HG03520 (cell line): ENCODE data around the gene CDX2.

ENCODE experiments used
- ATAC-seq: cut with Tn5 transposase; IDR thresholded peaks from one replicate; pipeline ENCODE4 v1.9.1; 2021; ENCODE audit warnings: mild to moderate bottlenecking, moderate library complexity; ENCODE audit not compliant: unreplicated experiment

CDX2 gene

DNA sequence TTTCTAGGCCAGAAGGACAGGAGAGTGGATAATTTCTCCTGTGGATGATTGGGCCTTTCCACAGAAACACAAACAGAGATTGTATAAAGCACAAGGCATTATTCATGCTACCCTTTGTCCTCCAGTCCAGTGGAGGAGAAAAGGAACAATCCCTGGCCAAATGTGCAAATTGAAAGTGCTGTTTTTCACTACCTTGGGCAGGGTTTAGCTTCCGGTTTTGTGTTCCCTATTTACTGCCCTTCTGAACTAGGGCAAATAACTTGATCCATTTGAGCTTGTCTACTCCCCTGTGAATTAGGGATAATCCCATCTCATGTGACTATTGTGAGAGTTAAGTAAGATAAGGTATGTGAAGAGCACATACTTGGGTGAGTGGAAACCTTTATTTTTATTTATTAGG, 36.0 kb downstream of the CDX2 start:
- no peak for ATAC-seq

DNA sequence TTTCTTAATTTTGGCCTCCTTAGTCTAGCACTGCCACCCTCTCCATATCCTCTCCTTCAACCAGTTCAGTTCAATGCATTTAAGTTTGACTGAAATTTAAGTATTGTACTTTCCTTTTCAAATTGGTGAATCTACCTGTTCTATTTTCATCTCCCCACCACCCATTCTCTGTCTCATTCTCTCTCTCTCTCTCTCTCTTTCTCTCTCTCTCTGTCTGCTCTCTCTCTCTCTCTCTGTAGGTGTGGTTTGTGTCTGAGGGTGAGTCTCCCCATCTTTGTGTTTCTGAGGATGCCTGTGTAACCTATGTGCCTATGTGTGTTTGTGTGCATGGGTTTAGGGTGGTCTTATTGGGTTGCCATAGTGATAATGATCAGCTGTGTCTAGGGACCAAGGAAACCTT, 39.2 kb downstream of the CDX2 start:
- no peak for ATAC-seq

DNA sequence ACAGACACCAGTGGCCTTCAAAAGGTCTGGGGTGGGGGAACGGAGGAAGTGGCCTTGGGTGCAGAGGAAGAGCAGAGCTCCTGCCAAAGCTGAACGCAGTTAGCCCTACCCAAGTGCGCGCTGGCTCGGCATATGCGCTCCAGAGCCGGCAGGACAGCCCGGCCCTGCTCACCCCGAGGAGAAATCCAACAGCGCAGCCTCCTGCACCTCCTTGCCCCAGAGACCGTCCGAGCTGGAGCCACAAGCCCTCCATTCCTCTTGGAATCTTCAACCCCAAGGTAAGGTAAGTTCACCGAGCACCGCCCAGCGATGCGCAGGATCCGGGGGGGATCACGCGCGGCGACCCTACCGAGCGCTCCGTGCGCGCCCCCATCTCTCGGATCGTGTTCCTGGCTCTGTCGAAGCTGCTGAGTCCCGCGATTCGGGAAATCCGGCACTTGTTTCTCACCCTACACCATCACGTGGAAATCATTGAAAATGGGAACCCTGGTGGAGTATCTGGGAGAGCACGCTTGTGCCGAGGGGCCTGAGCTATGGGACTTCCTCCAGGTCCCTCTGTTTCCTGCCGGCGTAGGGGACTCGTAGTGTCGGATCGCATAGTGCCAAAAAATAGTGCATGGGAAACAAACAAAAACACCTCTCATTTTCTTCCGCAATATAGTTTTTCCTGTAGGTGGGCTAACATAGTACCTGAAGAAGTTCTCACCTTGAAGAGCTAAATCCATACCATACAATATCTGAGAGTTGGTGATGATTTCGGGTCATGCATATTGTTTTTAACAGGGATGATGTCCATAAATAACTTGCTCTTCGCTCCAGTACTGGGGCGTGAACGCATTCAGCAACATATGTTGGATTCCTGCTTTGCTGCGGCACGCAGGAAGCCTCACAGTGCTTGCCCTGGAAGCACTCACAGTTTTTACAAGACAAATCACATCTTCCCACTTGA, 40.0 kb downstream of the CDX2 start:
- ATAC-seq = no peak

DNA sequence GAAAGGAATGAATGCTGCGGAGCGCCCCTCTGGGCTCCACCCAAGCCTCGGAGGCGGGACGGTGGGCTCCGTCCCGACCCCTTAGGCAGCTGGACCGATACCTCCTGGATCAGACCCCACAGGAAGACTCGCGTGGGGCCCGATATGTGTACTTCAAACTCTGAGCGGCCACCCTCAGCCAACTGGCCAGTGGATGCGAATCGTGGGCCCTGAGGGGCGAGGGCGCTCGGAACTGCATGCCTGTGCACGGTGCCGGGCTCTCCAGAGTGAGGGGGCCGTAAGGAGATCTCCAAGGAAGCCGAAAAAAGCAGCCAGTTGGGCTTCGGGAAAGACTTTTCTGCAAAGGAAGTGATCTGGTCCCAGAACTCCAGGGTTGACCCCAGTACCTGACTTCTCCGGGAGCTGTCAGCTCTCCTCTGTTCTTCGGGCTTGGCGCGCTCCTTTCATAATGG, 40.7 kb downstream of the CDX2 start:
- ATAC-seq = no peak

DNA sequence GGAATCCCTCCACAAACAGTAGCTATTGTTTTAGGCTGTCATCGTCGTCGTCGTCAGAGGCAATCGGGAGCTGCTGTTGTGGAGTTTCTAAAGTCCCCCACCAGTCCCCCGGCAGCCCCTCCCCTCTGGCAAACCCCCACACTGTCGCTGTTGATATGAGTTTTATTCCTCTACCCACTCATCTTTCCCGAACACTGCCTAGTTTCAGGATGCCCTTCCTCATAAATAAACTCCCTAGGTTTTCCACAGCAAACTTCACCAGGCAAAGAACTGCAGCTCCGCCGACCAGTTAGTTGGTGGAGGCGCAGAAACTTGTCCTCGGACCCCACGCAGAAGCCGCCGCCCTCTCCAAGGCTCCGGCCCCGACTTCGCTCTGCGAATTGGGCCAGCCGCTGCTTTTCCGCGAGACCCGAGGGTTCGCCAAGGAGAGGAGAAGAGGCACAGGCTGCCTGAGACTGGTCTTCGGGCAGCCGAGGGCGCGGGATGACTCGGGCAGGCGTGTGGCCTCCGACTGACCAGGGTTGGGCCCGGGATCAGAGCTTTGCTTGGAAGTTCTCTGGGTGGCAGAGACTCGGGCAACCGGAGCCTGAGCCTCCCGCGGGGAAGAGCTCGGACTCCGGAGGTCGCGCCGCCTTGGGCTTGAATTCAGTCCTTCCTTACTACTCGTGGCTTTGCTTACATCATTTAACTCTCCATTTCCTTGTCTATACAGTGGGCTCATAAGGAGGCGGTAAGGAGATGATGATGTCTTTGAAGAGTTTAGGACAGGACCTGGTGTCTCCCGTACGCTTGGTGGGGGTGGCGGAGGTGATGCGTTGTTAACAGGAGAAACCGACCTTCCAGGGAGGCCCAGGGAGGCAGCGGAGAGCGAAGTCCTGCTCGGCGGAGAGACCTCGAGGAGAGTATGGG, 41.4 kb downstream of the CDX2 start:
- ATAC-seq = no peak

DNA sequence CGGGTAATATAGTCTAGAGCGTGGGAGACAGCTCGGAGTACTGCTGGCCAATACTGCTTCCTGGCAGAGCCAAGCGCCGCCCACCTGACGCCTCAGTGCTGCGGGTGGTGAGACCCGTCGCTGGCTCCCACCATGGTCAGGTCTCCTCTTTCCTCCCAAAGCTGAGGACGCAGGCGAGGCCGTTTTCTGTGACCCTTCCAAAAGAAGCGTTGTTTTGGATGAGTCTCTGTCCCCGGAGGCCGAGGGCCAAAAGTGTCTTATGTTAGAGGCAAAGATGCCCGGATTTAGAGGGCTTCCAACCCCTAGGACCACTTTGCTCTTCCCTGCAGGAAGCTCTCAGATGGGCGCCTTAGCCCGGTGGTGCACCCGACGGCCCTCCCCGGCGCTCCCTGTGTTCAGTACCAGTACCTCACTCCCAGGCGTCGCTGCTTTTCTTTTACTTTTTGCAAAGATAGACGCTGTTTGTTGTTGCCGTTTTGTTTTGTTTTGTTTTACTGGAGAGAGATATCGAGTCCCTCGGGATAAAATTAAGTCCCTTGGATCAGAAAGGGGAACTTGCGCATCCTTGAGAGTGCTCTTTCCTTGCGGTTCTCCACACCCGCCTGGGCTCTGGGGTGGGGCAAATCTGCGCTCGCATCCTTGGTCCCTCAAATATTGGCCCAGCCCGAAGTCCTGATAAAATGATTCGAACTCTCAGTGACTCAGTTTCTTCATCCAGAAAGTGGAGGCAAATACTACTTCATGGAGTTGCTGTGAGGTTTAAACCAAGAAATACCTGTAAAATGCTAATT, 42.3 kb downstream of the CDX2 start:
- no peak for ATAC-seq

DNA sequence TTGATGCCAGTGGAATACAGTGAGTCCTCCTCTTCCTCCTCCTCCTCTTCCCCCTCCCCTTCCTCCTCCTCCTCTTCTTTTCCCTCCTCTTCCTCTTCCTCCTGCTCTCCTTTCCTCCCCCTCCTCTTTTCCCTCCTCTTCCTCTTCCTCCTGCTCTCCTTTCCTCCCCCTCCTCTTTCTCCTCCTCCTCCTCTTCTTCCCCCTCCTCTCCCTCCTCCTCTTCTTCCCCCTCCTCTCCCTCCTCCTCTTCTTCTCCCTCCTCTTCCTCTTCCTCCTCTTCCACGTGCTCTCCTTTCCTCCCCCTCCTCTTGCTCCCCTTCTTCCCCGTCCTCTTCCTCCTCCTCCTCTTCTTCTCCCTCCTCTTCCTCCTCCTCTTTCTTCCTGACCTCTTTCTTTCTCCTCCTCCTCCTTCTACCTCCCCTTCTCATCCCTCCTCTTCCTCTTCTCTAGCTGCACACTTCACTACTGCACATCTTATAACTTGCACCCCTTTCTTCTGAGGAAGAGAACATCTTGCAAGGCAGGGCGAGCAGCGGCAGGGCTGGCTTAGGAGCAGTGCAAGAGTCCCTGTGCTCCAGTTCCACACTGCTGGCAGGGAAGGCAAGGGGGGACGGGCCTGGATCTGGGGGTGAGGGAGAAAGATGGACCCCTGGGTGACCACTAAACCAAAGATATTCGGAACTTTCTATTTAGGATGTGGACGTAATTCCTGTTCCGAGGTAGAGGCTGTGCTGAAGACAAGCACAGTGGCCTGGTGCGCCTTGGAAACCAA, 43.7 kb downstream of the CDX2 start:
- no peak for ATAC-seq

DNA sequence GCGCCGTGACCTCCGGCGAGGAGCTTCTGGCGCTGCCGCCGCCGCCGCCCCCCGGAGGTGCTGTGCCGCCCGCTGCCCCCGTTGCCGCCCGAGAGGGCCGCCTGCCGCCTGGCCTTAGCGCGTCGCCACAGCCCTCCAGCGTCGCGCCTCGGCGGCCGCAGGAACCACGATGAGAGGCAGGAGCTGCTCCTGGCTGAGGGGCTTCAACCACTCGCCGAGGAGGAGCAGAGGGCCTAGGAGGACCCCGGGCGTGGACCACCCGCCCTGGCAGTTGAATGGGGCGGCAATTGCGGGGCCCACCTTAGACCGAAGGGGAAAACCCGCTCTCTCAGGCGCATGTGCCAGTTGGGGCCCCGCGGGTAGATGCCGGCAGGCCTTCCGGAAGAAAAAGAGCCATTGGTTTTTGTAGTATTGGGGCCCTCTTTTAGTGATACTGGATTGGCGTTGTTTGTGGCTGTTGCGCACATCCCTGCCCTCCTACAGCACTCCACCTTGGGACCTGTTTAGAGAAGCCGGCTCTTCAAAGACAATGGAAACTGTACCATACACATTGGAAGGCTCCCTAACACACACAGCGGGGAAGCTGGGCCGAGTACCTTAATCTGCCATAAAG, 44.5 kb downstream of the CDX2 start:
- ATAC-seq = no peak

DNA sequence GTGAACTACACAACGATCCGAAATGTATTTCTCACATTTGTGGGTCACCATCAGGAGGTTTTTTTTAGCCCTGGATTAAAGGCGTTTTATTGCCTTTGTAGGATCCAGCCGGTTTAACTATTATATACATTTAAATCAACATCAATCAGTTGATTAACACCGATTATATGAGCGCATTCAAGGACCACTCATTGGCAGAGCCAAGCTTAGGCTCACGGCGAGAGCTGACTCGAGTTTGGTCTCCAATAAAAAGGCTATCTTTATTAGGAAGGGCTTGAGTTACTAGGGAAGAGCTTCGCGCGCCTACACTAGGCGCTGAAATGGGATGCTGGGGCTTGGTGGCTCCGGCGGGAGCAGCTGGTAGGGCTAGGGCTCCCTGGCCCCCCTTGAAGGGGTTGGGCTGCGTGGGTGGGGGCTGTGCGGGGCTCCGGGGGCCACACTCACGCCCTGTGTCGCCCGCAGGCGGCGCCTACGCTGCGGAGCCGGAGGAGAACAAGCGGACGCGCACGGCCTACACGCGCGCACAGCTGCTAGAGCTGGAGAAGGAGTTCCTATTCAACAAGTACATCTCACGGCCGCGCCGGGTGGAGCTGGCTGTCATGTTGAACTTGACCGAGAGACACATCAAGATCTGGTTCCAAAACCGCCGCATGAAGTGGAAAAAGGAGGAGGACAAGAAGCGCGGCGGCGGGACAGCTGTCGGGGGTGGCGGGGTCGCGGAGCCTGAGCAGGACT, 45.2 kb downstream of the CDX2 start:
- no peak for ATAC-seq

DNA sequence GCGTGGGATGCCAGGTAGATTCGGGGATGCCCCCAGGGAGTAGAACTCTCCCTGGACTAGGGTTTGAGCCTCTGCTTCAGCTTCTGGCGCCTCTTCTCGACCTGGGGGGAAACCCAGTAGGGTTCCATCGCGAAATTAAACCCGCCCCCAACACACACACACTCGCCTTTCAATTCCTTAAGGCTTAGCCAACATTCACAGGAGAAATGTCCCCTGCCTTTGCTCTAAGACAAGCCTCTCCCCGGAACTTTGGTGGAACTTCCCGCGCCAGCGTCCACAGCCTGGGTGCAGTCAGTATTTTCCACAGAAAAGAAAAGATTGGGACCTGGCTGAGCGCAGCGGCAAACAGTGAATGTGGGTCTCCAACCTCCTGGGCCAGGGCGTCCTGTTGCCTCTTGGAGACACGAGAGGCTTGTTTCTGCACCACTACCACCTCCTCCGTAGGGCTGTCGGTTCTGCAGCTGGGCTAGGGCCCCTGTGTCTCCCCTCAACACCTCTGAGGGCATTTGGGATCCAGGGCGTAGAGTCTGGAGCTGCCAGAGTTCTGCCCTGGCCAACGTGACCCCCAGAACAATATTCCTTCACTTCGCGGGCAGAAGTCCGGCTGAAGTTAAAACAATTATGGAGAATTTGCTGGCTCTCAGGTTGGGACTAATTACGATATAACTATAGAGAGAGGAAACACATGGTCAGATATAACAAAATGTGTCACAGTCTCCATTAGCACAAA, 46.1 kb downstream of the CDX2 start:
- ATAC-seq = no peak

DNA sequence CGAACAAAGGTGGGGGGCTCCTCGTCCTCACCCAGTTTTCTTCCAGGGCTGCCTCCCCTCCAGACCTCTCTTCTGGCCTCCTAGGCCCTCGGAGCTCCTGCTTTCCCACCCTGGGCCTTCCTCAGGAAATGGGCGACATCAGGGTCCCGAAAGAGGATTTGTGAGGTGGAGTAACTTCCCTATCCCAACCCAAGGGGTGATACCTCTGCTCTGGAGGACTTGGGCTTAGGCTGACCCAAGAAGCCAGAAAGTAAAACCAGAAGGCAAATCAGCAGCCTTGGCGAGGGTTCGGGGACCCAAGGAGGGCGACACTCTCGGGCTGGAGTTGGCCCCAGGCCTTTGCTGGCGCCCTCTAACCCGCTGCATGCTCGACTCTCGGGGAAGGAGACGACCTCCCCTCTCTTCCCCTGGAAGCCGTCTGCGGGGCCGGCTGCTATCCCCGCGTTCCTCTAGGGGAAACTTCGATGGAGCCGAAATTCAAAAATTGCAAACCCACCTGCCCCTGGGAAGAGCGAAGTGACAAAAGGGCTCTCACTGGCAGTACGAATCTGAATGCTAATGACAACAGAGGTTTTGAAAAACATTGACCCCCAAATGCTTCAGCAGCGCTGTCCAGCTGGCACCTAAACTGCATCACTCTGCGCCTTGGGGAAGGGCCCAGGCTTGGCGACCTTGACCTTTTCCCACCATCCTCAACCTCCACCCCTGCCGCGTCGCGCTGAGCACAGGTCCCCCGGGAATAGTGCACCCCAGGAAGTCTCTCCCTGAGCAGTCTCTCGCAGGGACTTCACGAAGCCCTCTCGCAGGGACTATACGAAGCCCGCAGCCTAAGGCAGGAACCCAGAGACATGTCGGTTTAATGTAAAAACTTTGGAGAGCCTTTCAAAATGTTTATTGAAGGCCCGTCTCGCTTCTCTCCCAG, 46.9 kb downstream of the CDX2 start:
- ATAC-seq = no peak

DNA sequence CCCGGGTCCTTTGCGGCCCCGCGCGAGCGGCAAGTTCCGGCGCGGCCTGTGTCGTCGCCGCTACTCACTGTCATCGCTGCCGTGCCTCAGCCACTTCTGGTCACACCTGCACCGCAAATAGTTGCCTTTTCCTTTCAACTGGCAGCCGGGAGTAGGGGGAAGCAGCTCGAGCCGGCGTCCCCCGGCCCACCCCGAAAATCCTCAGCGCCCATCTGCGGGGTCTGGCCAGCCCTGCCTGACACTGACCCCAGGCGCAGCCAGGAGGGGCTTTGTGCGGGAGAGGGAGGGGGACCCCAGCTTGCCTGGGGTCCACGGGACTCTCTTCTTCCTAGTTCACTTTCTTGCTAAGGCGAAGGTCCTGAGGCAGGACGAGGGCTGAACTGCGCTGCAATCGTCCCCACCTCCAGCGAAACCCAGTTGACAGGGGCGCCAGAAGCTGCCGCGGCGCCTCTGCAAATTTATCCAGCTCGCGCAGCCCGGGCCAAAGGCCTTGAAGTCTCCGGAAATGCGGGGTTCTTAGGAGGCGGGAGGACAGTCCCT, 47.6 kb downstream of the CDX2 start:
- ATAC-seq = no peak

DNA sequence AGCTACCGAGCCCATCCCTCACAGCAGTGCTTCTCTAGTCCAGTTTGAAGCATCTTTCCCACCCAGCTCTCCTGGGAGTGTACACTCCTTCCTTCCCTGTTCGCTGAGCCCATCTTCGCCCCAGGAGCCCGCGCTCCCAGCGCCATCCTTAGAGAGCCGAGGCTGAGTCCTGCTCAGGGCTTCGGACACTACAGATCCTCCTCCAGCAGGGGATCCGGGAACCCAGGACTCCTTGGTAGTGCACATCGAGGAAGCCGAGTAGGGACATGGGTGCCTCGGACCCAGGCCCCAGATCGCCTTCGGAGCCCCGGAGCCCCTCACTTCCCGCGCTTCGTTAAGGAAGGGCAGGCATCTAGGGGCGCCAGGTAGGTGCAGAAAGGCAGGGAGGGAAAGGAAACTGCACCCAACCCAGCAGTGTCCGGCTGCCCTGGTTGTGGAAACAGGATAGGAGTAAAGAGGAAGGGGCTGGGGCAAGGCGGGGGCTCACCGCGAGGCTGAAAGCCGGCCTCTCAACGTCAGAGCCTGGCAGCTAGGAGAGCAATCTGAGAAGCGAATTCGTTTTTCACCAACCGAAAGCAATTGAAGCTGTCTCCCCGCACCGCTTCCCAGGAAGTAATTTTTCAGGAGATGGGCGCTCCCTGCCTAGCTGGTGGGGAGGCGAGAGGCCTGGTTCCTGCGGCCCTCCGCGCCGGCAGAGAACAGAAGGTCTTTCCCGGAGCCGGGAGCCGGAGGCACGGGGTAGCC, 48.3 kb downstream of the CDX2 start:
- ATAC-seq = no peak

DNA sequence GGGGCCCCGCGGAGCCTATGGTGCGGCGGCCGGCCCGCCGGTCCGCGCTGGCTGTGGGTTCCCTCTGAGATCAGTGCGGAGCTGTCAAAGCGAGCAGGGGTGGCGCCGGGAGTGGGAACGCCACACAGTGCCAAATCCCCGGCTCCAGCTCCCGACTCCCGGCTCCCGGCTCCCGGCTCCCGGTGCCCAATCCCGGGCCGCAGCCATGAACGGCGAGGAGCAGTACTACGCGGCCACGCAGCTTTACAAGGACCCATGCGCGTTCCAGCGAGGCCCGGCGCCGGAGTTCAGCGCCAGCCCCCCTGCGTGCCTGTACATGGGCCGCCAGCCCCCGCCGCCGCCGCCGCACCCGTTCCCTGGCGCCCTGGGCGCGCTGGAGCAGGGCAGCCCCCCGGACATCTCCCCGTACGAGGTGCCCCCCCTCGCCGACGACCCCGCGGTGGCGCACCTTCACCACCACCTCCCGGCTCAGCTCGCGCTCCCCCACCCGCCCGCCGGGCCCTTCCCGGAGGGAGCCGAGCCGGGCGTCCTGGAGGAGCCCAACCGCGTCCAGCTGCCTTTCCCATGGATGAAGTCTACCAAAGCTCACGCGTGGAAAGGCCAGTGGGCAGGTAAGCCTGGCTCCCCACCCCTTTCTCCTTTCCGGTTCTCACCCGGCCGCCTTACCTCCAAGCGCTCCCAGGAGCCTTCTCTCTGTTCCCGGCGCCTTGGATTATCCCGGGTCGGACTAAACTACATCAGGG, 49.0 kb downstream of the CDX2 start, which contains the start of gene PDX1:
PDX1 (plus strand) TSS at position 67 of the 743 bp plus-strand sequence; CDS start at position 206, 139 bp downstream.
- no peak for ATAC-seq

DNA sequence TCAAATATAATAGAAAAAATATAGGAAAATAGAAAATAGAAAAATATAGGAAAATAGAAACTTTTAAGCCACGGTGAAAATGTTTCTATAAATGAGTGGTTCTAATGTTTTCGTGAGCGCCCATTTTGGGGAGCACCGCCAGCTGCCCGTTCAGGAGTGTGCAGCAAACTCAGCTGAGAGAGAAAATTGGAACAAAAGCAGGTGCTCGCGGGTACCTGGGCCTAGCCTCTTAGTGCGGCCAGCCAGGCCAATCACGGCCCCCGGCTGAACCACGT, 49.5 kb downstream of the CDX2 start:
- ATAC-seq = no peak
